Measurements from ENCODE around the gene PRKAR1B. TPM values are rescaled to one million over a fixed set of nuclear protein-coding genes. Genes with fewer than 3 reads are reported as not detected.

The PRKAR1B gene
- total RNA-seq, 1 experiment from 2014 or later: 14.1 TPM

GRCh38 chr7:567305-567883, 159.7 kb downstream of the PRKAR1B start:
- Histone ChIP-seq H3K27ac (ENCODE audit: low read depth, low read length) (no peak overlapping the region), H3K4me3 (replicated peaks in 1 of 2; ENCODE audit: low read depth in 1 of 2, low read length in 2 of 2) (no peak overlapping the region), H3K36me3 (ENCODE audit: control insufficient read depth in 1 of 2, insufficient read depth in 2 of 2, low read length in 2 of 2) (no peaks in the 10 kb centered on the region), H3K4me1 (ENCODE audit: control insufficient read depth in 1 of 2, insufficient read depth in 2 of 2, low read length in 2 of 2) (no peaks in the 10 kb centered on the region), H4K20me1 (ENCODE audit: insufficient read depth) (no peaks in the 10 kb centered on the region), H3K79me2 (ENCODE audit: insufficient read depth, low read length) (no peaks in the 10 kb centered on the region), H3K9ac (ENCODE audit: low read length) (no peak overlapping the region), H3K9me3 (ENCODE audit: control insufficient read depth in 1 of 2, insufficient read depth in 1 of 2, low read depth in 1 of 2, low read length in 2 of 2) (no peaks in the 10 kb centered on the region), H3K27me3 (ENCODE audit: insufficient read depth, low read length) (no peaks in the 10 kb centered on the region), H3K4me2 (ENCODE audit: low read length) (no peak overlapping the region), H3K9me2 (ENCODE audit: insufficient read depth) (no peaks in the 10 kb centered on the region), H2AFZ (ENCODE audit: low read depth, low read length, poor library complexity, severe bottlenecking) (no peak overlapping the region)
- RAD21 ChIA-PET (ENCODE audit: low non-redundant PET in 1 of 2, low total read pairs in 2 of 2, uncharacterized antibody in 2 of 2, unreplicated experiment in 2 of 2): no interaction called here
- intact Hi-C loops (cut with micrococcal nuclease): no loop called here
- no peak for DNase-seq (ENCODE audit: low read depth, low spot score)
- no peak for ATAC-seq
- POLR2A ChIA-PET: no interaction called here
- TF ChIP-seq POLR2A (IDR thresholded peaks at IDR 0.05; ENCODE audit: borderline replicate concordance, extremely low read depth, insufficient read depth, insufficient read length) (no peak), ZFX (IDR thresholded peaks at IDR 0.05) (no peak), YY1 (IDR thresholded peaks at IDR 0.05; ENCODE audit: extremely low read depth, insufficient replicate concordance, low read depth, low read length) (no peak), REST (IDR thresholded peaks at IDR 0.05; ENCODE audit: low read depth) (no peak), ZNF274 (IDR thresholded peaks at IDR 0.05; ENCODE audit: low read depth, low read length) (no peak), CTCF (IDR thresholded peaks at IDR 0.05 in 2 of 3, conservative IDR thresholded peaks at IDR 0.05 in 1 of 3; ENCODE audit: borderline replicate concordance in 1 of 3, insufficient read depth in 1 of 3, low read depth in 2 of 3, low read length in 2 of 3) (no peak), RAD21 (IDR thresholded peaks at IDR 0.05; ENCODE audit: low read depth) (no peak), ATF3 (IDR thresholded peaks at IDR 0.05) (no peak), CBX3 (IDR thresholded peaks at IDR 0.05; ENCODE audit: low read depth) (no peak), EGR1 (IDR thresholded peaks at IDR 0.05; ENCODE audit: low read depth) (no peak), MAX (IDR thresholded peaks at IDR 0.05) (no peak)
- CTCF ChIA-PET: no interaction called here
- no TSS peak for BruUV-seq (replicated peaks)

Data from HCT116 (cell line).